IMR-90 (cell line): ENCODE data around the gene MDFI. TPM values are rescaled to one million over a fixed set of nuclear protein-coding genes. Genes with fewer than 3 reads are reported as not detected.

ENCODE experiments used
- ATAC-seq: fragments of 200-7000 bp; cut with Tn5 transposase; 2 replicates; pipeline ENCODE4 v1.9.1; 2020; ENCODE audit warnings: low read depth, mild to moderate bottlenecking, moderate library complexity
- BruUV-seq: library from RNA; stranded (reverse); fragments of 400-500 nt; replicated peaks from 2 replicates; lab custom pipeline; 2021; lab: Mats Ljungman, UMichigan
- CTCF ChIA-PET: fragments of 300-600 bp; formaldehyde crosslinking; extraction: SDS; loops from one replicate; lab custom pipeline; 2021; ENCODE audit warnings: antibody characterized with exemption; lab: Yijun Ruan, JAX
- POLR2A ChIA-PET: fragments of 300-600 bp; sonication (Branson Sonifier 250); formaldehyde crosslinking; loops from one replicate; lab custom pipeline; 2022; ENCODE audit warnings: antibody characterized with exemption; ENCODE audit not compliant: unreplicated experiment; lab: Charles Lee
- DNase-seq: peaks from one replicate; pipeline ENCODE4 v3.0.0; 2013
- H2AFZ ChIP-seq: replicated peaks from 2 replicates; pipeline ENCODE3; 2013; ENCODE audit warnings: low read length, mild to moderate bottlenecking; ENCODE audit not compliant: poor library complexity
- H2AK5ac ChIP-seq: 2 replicates; pipeline ENCODE4 v1.6.1; 2013; ENCODE audit warnings: low read depth, low read length, inconsistent platforms
- H2AK9ac ChIP-seq: replicated peaks from 2 replicates; pipeline ENCODE3; 2013; ENCODE audit warnings: mild to moderate bottlenecking, low read depth, low read length, moderate library complexity; ENCODE audit not compliant: poor library complexity
- H2BK120ac ChIP-seq: 2 replicates; pipeline ENCODE4 v1.6.1; 2013; ENCODE audit warnings: low read depth, low read length, inconsistent platforms
- H2BK15ac ChIP-seq: 3 replicates; pipeline ENCODE4 v1.6.1; 2013; ENCODE audit warnings: low read depth, low read length, inconsistent platforms
- H2BK20ac ChIP-seq: 2 replicates; pipeline ENCODE4 v1.6.1; 2013; ENCODE audit warnings: low read depth, mild to moderate bottlenecking, inconsistent platforms, low read length, moderate library complexity
- H2BK5ac ChIP-seq: 2 replicates; pipeline ENCODE4 v1.6.1; 2013; ENCODE audit warnings: mild to moderate bottlenecking, low read depth, low read length, inconsistent platforms; ENCODE audit not compliant: poor library complexity, severe bottlenecking
- H3K14ac ChIP-seq: replicated peaks from 2 replicates; pipeline ENCODE4 v1.6.1; 2013; ENCODE audit warnings: low read depth, low read length, inconsistent platforms
- H3K18ac ChIP-seq: 2 replicates; pipeline ENCODE4 v1.6.1; 2013; ENCODE audit warnings: low read depth, low read length, control low read depth
- H3K23ac ChIP-seq: 2 replicates; pipeline ENCODE4 v1.6.1; 2013; ENCODE audit warnings: low read depth, low read length, inconsistent platforms
- H3K27ac ChIP-seq: 2 replicates; pipeline ENCODE4 v1.5.1; 2013; ENCODE audit warnings: mild to moderate bottlenecking, control low read depth, low read length; ENCODE audit not compliant: insufficient read depth
- H3K27me3 ChIP-seq: 2 replicates; pipeline ENCODE4 v1.6.1; 2013; ENCODE audit warnings: low read length; ENCODE audit not compliant: control insufficient read depth, insufficient read depth
- H3K36me3 ChIP-seq: 2 replicates; pipeline ENCODE4 v1.6.1; 2013; ENCODE audit warnings: low read length, mixed read lengths; ENCODE audit not compliant: control insufficient read depth, insufficient read depth
- H3K4ac ChIP-seq: 2 replicates; pipeline ENCODE4 v1.6.1; 2013; ENCODE audit warnings: low read depth, low read length, inconsistent platforms
- H3K4me1 ChIP-seq: 2 replicates; pipeline ENCODE4 v1.6.1; 2013; ENCODE audit warnings: low read length, mixed read lengths; ENCODE audit not compliant: control insufficient read depth, insufficient read depth
- H3K4me2 ChIP-seq: 2 replicates; pipeline ENCODE4 v1.6.1; 2013; ENCODE audit warnings: low read depth, mild to moderate bottlenecking, control low read depth, low read length, moderate library complexity
- H3K4me3 ChIP-seq: 2 replicates; pipeline ENCODE4 v1.5.1; 2013; ENCODE audit warnings: low read depth, mild to moderate bottlenecking, control low read depth, low read length, moderate library complexity; ENCODE audit not compliant: insufficient read depth
- H3K56ac ChIP-seq: 2 replicates; pipeline ENCODE4 v1.6.1; 2013; ENCODE audit warnings: low read length, inconsistent platforms; ENCODE audit not compliant: insufficient read depth; ENCODE audit errors: extremely low read depth
- H3K79me1 ChIP-seq, 2 experiments: 2 replicates each; pipeline ENCODE4 v1.6.1; 2013; ENCODE audit warnings: low read length in 2 of 2, inconsistent platforms in 1 of 2, low read depth in 1 of 2
- H3K9ac ChIP-seq: 2 replicates; pipeline ENCODE4 v1.6.1; 2013; ENCODE audit warnings: low read depth, low read length, control low read depth
- H3K9me1 ChIP-seq: 2 replicates; pipeline ENCODE4 v1.6.1; 2013; ENCODE audit warnings: low read length, inconsistent platforms; ENCODE audit not compliant: insufficient read depth
- H3K9me3 ChIP-seq: 2 replicates; pipeline ENCODE4 v1.6.1; 2013; ENCODE audit warnings: low read length; ENCODE audit not compliant: control insufficient read depth, insufficient read depth
- H4K20me1 ChIP-seq: 2 replicates; pipeline ENCODE4 v1.6.1; 2013; ENCODE audit warnings: low read length, inconsistent platforms; ENCODE audit not compliant: insufficient read depth
- H4K5ac ChIP-seq: 2 replicates; pipeline ENCODE4 v1.6.1; 2013; ENCODE audit warnings: mild to moderate bottlenecking, low read depth, low read length, control low read depth
- H4K8ac ChIP-seq, 2 experiments: 2 replicates each; pipeline ENCODE4 v1.6.1; 2013; ENCODE audit warnings: low read depth in 2 of 2, low read length in 2 of 2, control low read depth in 1 of 2, inconsistent platforms in 1 of 2
- H4K91ac ChIP-seq: 2 replicates; pipeline ENCODE4 v1.6.1; 2013; ENCODE audit warnings: low read depth, low read length, inconsistent platforms; ENCODE audit not compliant: insufficient read depth
- FOS ChIP-seq: fragments of 150-350 bp; IDR thresholded peaks from 2 replicates; pipeline ENCODE4 v1.6.1; 2016; ENCODE audit warnings: low read depth, low read length
- MAFK ChIP-seq: IDR thresholded peaks from 2 replicates; pipeline ENCODE4 v1.6.1; 2012; ENCODE audit warnings: low read depth, low read length, improper control_type of control experiment
- MAZ ChIP-seq: IDR thresholded peaks from 2 replicates; pipeline ENCODE4 v1.6.1; 2012; ENCODE audit warnings: low read depth, mild to moderate bottlenecking, low read length, improper control_type of control experiment, moderate library complexity, borderline replicate concordance
- POLR2A ChIP-seq: IDR thresholded peaks from 2 replicates; pipeline ENCODE4 v1.6.1; 2012; ENCODE audit warnings: mild to moderate bottlenecking, low read depth, low read length
- SMC3 ChIP-seq: fragments of 150-350 bp; IDR thresholded peaks from 2 replicates; pipeline ENCODE4 v1.6.1; 2016; ENCODE audit warnings: low read depth, mild to moderate bottlenecking, antibody characterized with exemption, low read length, moderate library complexity
- WGBS, 2 experiments: methylation state at CpG; one replicate each; pipeline versions ENCODE4 v1.1.5 to v1.1.7; 2013; ENCODE audit warnings: missing lambda C conversion rate in 2 of 2; ENCODE audit not compliant: insufficient read length in 1 of 2; ENCODE audit errors: extremely low coverage in 2 of 2; 5-methylcytosine and 5-hydroxymethylcytosine counted together
- dilution Hi-C: fragments of 300-500 bp; cut with HindIII; formaldehyde crosslinking; loops from one replicate; pipeline ENCODE4 v1.14.3; 2018; ENCODE audit warnings: low sequenced_read_pairs; ENCODE audit not compliant: unreplicated experiment
- in situ Hi-C: fragments of 300-500 bp; cut with MboI; formaldehyde crosslinking; loops from 3 replicates; pipeline ENCODE4 v1.14.3; 2019; ENCODE audit warnings: low sequenced_read_pairs, inconsistent platforms, mixed read lengths
- intact Hi-C: fragments of 100-400 bp; cut with micrococcal nuclease; formaldehyde crosslinking; loops from 2 replicates; pipeline ENCODE4 v1.10.0; 2022
- polyA plus RNA-seq, 3 experiments: library from polyadenylated mRNA; depleted of rRNA; stranded (reverse); fragments of >200 nt; gene quantifications; 2 replicates each; pipeline ENCODE4 v1.2.3, GENCODE V29; 2012; ENCODE audit warnings: low replicate concordance in 1 of 3
- total RNA-seq: library from RNA; depleted of rRNA; stranded (reverse); fragments of >200 nt; gene quantifications from 2 replicates; pipeline ENCODE4 v1.2.3, GENCODE V29; 2012

MDFI gene
- total and polyA plus RNA-seq, 2 of the 4 experiments (the other 2 are of a cell fraction) = 0.18 to 0.29 TPM

DNA sequence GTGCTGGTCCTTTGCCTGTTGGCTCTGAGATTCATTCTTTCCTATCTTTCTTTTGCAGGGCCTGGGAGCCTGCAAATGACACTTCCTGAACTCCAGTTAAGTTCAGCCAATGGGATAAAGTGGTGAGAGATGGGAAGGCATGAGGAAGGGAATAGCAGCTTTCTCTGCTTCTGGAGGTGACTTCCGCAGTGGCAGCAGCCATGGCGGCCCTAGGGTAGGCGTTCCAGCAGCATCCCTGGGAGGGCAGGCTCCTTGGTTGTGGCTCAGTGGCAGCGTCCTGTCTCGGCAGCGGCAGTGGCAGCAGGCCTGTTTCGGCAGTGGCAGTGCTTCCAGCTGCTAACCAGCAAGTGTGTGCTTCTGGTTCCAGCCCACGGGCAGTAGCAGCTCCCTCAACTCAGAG is 7.3 kb upstream of the MDFI start:
- H3K23ac ChIP-seq = no peak overlapping the region
- TF ChIP-seq MAZ (no peak), MAFK (no peak), FOS (no peak), POLR2A (no peak), SMC3 (no peak)
- H3K56ac ChIP-seq = no peak overlapping the region
- H3K79me1 ChIP-seq = no peaks in the 10 kb centered on the region
- H4K5ac ChIP-seq = no peak overlapping the region
- H3K4me1 ChIP-seq = no peaks in the 10 kb centered on the region
- H2BK20ac ChIP-seq = no peak overlapping the region
- no peak overlapping the region for H3K4me3 ChIP-seq
- H3K14ac ChIP-seq = no peak overlapping the region
- H3K27me3 ChIP-seq = peaks cover 69% of the 10 kb centered on the region
- no peak overlapping the region for H3K18ac ChIP-seq
- WGBS, 2 experiments = no CpG with 5 or more reads among the region's 8 CpGs
- no TSS peak for BruUV-seq
- H2BK5ac ChIP-seq = no peak overlapping the region
- H3K4me2 ChIP-seq = no peak overlapping the region
- H2BK15ac ChIP-seq = no peak overlapping the region
- intact Hi-C loops = no loop called here
- H3K4ac ChIP-seq = no peak overlapping the region
- POLR2A ChIA-PET = no interaction called here
- CTCF ChIA-PET = no interaction called here
- H3K36me3 ChIP-seq = no peaks in the 10 kb centered on the region
- in situ Hi-C loops = no loop called here
- peak overlapping the region; percentile 29 for H2AFZ ChIP-seq
- DNase-seq (no peak), ATAC-seq (no peak)
- H3K9ac ChIP-seq = no peak overlapping the region
- no peak overlapping the region for H4K8ac ChIP-seq
- H4K20me1 ChIP-seq = no peaks in the 10 kb centered on the region
- H2AK5ac ChIP-seq = no peak overlapping the region
- dilution Hi-C loops = no loop called here
- H2AK9ac ChIP-seq = no peak overlapping the region
- no peaks in the 10 kb centered on the region for H3K9me3 ChIP-seq
- no peak overlapping the region for H4K91ac ChIP-seq
- no peak overlapping the region for H2BK120ac ChIP-seq
- H3K27ac ChIP-seq = no peak overlapping the region
- no peaks in the 10 kb centered on the region for H3K9me1 ChIP-seq
